Lower leg skin (tissue), 4 donors: Measurements from ENCODE around the gene AKT3. TPM values are rescaled to one million over a fixed set of nuclear protein-coding genes. Genes with fewer than 3 reads are reported as not detected.

Experiments
- DNase-seq, 2 donors: peaks; one replicate each; pipeline ENCODE4 v3.0.0-alpha.2; 2019; ENCODE audit warnings: low spot score in 2 of 2
- H3K4me3 ChIP-seq: fragments of 200-600 bp; sonication (generic); 2 replicates; pipeline ENCODE4 v1.5.1; 2017; ENCODE audit warnings: mild to moderate bottlenecking, low read depth; ENCODE audit not compliant: poor library complexity, severe bottlenecking
- POLR2A ChIP-seq, 2 donors: fragments of 450-650 bp; IDR thresholded peaks; one replicate each; pipeline ENCODE4 v1.6.1; 2016 to 2017; ENCODE audit warnings: antibody characterized with exemption in 2 of 2, mild to moderate bottlenecking in 1 of 2, moderate library complexity in 1 of 2
- WGBS, 2 donors: methylation state at CpG; one replicate each; pipeline ENCODE4 v1.1.5; 2018; 5-methylcytosine and 5-hydroxymethylcytosine counted together
- intact Hi-C: fragments of 100-400 bp; cut with DNase I; formaldehyde crosslinking; loops from one replicate; pipeline ENCODE4 v1.15.0; 2023; ENCODE audit warnings: low total_unique reads
- total RNA-seq, 4 donors: library from RNA; depleted of rRNA; stranded (reverse); fragments of >200 nt; gene quantifications; one replicate each; pipeline ENCODE4 v1.1.0, GENCODE V29; 2016
- TF ChIP-seq, protein P1 (sequence below), 3 donors: fragments of 450-650 bp; IDR thresholded peaks; one replicate each; pipeline ENCODE4 v1.5.1; 2016; ENCODE audit warnings: antibody characterized with exemption in 3 of 3, mild to moderate bottlenecking in 3 of 3, moderate library complexity in 2 of 3

Gene AKT3
- total RNA-seq, 4 donors from 2014 or later: 7.8 to 16.3 (median 10.4) TPM

GRCh38 chr1:243471026-243471685 is 378.9 kb downstream of the AKT3 start:
- no peak for DNase-seq
- intact Hi-C loops: no loop called here
- no peak overlapping the region for H3K4me3 ChIP-seq
- TF ChIP-seq POLR2A (IDR thresholded peaks at IDR 0.05): no peak
- TF ChIP-seq, protein P1, sequence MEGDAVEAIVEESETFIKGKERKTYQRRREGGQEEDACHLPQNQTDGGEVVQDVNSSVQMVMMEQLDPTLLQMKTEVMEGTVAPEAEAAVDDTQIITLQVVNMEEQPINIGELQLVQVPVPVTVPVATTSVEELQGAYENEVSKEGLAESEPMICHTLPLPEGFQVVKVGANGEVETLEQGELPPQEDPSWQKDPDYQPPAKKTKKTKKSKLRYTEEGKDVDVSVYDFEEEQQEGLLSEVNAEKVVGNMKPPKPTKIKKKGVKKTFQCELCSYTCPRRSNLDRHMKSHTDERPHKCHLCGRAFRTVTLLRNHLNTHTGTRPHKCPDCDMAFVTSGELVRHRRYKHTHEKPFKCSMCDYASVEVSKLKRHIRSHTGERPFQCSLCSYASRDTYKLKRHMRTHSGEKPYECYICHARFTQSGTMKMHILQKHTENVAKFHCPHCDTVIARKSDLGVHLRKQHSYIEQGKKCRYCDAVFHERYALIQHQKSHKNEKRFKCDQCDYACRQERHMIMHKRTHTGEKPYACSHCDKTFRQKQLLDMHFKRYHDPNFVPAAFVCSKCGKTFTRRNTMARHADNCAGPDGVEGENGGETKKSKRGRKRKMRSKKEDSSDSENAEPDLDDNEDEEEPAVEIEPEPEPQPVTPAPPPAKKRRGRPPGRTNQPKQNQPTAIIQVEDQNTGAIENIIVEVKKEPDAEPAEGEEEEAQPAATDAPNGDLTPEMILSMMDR (IDR thresholded peaks at IDR 0.05): no peak
- 83 to 85% methylated on average over 17 of the region's 17 CpGs for WGBS, 2 donors

DNA sequence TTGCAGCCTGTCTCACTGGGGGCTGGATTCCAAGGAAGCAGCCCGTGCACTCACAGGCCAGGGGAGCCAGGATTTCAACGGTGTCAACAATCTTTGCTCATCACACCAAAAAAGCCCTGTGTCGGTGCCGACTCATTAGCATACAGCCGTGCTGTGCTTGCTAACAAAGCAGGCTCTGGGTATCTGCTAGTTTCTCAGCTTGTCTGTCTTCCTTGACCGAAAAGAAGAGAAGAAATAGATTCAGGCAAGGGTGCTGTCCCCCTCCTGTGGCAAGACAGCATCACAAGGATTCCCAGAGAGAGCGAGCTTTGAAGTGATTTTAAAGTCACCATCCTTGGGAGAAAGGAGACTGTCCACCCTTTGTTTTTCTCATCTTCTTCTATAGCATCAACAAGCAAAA is 379.5 kb downstream of the AKT3 start:
- H3K4me3 ChIP-seq: no peak overlapping the region
- intact Hi-C loops: no loop called here
- 71 to 78% methylated on average over 7 of the region's 7 CpGs for WGBS, 2 donors
- no peak for DNase-seq
- TF ChIP-seq, protein P1 (IDR thresholded peaks at IDR 0.05): no peak
- no peak for TF ChIP-seq POLR2A (IDR thresholded peaks at IDR 0.05)

- intact Hi-C loops: no loop called here
- DNase-seq: no peak
- 90 to 97% methylated on average over 3 of the region's 3 CpGs for WGBS, 2 donors
- TF ChIP-seq, protein P1 (IDR thresholded peaks at IDR 0.05): no peak
- TF ChIP-seq POLR2A (IDR thresholded peaks at IDR 0.05): no peak
- H3K4me3 ChIP-seq: no peak overlapping the region
These were observed 380.5 kb downstream of the AKT3 start for GRCh38 chr1:243469497-243469896.

GRCh38 chr1:243465738-243466137 is 384.3 kb downstream of the AKT3 start:
- no peak overlapping the region for H3K4me3 ChIP-seq
- DNase-seq: no peak
- intact Hi-C loops: no loop called here
- no peak for TF ChIP-seq POLR2A (IDR thresholded peaks at IDR 0.05)
- TF ChIP-seq, protein P1 (IDR thresholded peaks at IDR 0.05): no peak
- WGBS, 2 donors: 70 to 76% methylated on average over 5 of the region's 5 CpGs

DNA sequence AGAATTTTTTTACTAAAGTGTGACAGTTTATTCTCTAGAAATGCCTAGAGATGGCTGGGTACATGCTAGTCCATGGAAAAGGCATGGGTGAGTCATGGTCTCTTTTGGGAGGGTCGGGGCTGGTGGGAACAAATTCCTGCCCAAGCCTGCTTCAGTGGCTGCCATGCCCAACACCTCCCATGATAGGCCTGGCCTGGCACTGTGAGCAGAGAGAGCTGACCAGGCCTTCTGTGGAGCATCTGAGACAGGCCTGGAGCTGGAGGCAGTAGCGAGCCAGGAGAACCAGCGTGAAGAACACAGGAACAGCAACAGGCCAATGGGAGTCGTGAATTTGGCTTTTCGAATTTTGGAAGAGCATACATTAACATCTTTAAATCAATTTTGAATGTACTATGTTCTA is 385.0 kb downstream of the AKT3 start:
- DNase-seq: no peak
- WGBS, 2 donors: 88 to 93% methylated on average over 5 of the region's 5 CpGs
- H3K4me3 ChIP-seq: no peak overlapping the region
- intact Hi-C loops: no loop called here
- TF ChIP-seq POLR2A (IDR thresholded peaks at IDR 0.05): no peak
- TF ChIP-seq, protein P1 (IDR thresholded peaks at IDR 0.05): no peak
